H9 (cell line): ENCODE results near the gene CALCOCO1. TPM values are rescaled to one million over a fixed set of nuclear protein-coding genes. Genes with fewer than 3 reads are reported as not detected.

Experiments used
- DNase-seq: peaks from one replicate; pipeline ENCODE4 v3.0.0-alpha.2; 2017
- H2AFZ ChIP-seq: one replicate; pipeline ENCODE4 v1.6.1; 2013; ENCODE audit warnings: mild to moderate bottlenecking, low read length, control low read depth, moderate library complexity
- H2AK5ac ChIP-seq: 2 replicates; pipeline ENCODE4 v1.6.1; 2013; ENCODE audit warnings: low read length, control low read depth, mixed read lengths; ENCODE audit not compliant: insufficient read length
- H2BK120ac ChIP-seq: one replicate; pipeline ENCODE4 v1.6.1; 2013; ENCODE audit warnings: low read depth, mild to moderate bottlenecking, low read length, control low read depth, inconsistent platforms; ENCODE audit not compliant: poor library complexity, severe bottlenecking
- H2BK12ac ChIP-seq: 2 replicates; pipeline ENCODE4 v1.6.1; 2013; ENCODE audit warnings: low read length, control low read depth, mixed read lengths, low read depth; ENCODE audit not compliant: insufficient read length
- H2BK15ac ChIP-seq: 2 replicates; pipeline ENCODE4 v1.6.1; 2013; ENCODE audit warnings: low read depth, low read length, control low read depth
- H2BK20ac ChIP-seq: one replicate; pipeline ENCODE4 v1.6.1; 2013; ENCODE audit warnings: low read depth, mild to moderate bottlenecking, low read length, control low read depth, inconsistent platforms; ENCODE audit not compliant: poor library complexity, severe bottlenecking
- H2BK5ac ChIP-seq: 2 replicates; pipeline ENCODE4 v1.6.1; 2013; ENCODE audit warnings: low read length, control low read depth, mixed read lengths; ENCODE audit not compliant: insufficient read length
- H3K14ac ChIP-seq: 2 replicates; pipeline ENCODE4 v1.6.1; 2013; ENCODE audit warnings: low read length, control low read depth; ENCODE audit not compliant: insufficient read depth
- H3K18ac ChIP-seq: 2 replicates; pipeline ENCODE4 v1.6.1; 2013; ENCODE audit warnings: low read depth, mild to moderate bottlenecking, mixed read lengths, low read length, control low read depth; ENCODE audit not compliant: insufficient read length
- H3K23ac ChIP-seq: 2 replicates; pipeline ENCODE4 v1.6.1; 2013; ENCODE audit warnings: low read length, control low read depth, mixed read lengths, low read depth; ENCODE audit not compliant: insufficient read length
- H3K23me2 ChIP-seq: 2 replicates; pipeline ENCODE4 v1.6.1; 2013; ENCODE audit warnings: low read depth, mild to moderate bottlenecking, mixed read lengths, low read length, control low read depth; ENCODE audit not compliant: insufficient read length, poor library complexity, severe bottlenecking
- H3K27ac ChIP-seq: 2 replicates; pipeline ENCODE4 v1.5.1; 2013; ENCODE audit warnings: low read length, control low read depth, mixed read lengths, low read depth; ENCODE audit not compliant: insufficient read length
- H3K27me3 ChIP-seq: 2 replicates; pipeline ENCODE4 v1.6.1; 2013; ENCODE audit warnings: low read length, control low read depth, inconsistent platforms; ENCODE audit not compliant: insufficient read depth
- H3K4ac ChIP-seq: 2 replicates; pipeline ENCODE4 v1.6.1; 2013; ENCODE audit warnings: low read depth, mild to moderate bottlenecking, control low read depth, inconsistent platforms, low read length, moderate library complexity
- H3K4me1 ChIP-seq: 2 replicates; pipeline ENCODE4 v1.6.1; 2013; ENCODE audit warnings: low read length, control low read depth, inconsistent platforms; ENCODE audit not compliant: insufficient read depth
- H3K4me2 ChIP-seq: 2 replicates; pipeline ENCODE4 v1.6.1; 2013; ENCODE audit warnings: low read length, control low read depth, mixed read lengths; ENCODE audit not compliant: insufficient read length, insufficient read depth
- H3K56ac ChIP-seq: 2 replicates; pipeline ENCODE4 v1.6.1; 2013; ENCODE audit warnings: low read depth, mild to moderate bottlenecking, mixed read lengths, low read length, control low read depth; ENCODE audit not compliant: insufficient read length
- H3K79me1 ChIP-seq: 2 replicates; pipeline ENCODE4 v1.6.1; 2013; ENCODE audit warnings: low read depth, mild to moderate bottlenecking, moderate library complexity, low read length, control low read depth, inconsistent platforms; ENCODE audit not compliant: insufficient read depth, poor library complexity, severe bottlenecking
- H3K79me2 ChIP-seq: 2 replicates; pipeline ENCODE4 v1.6.1; 2013; ENCODE audit warnings: low read length, control low read depth, inconsistent platforms; ENCODE audit not compliant: insufficient read depth
- H3K9ac ChIP-seq: 2 replicates; pipeline ENCODE4 v1.6.1; 2013; ENCODE audit warnings: low read length, control low read depth, mixed read lengths; ENCODE audit not compliant: insufficient read length; ENCODE audit errors: extremely low read depth
- H3K9me3 ChIP-seq: one replicate; pipeline ENCODE4 v1.6.1; 2013; ENCODE audit warnings: low read depth, low read length, inconsistent platforms; ENCODE audit not compliant: control insufficient read depth
- H3T11ph ChIP-seq: one replicate; pipeline ENCODE4 v1.6.1; 2013; ENCODE audit warnings: mild to moderate bottlenecking, low read length, control low read depth, inconsistent platforms
- H4K20me1 ChIP-seq: one replicate; pipeline ENCODE4 v1.6.1; 2013; ENCODE audit not compliant: control insufficient read depth, insufficient read length, insufficient read depth
- H4K5ac ChIP-seq: 2 replicates; pipeline ENCODE4 v1.6.1; 2013; ENCODE audit warnings: low read depth, mild to moderate bottlenecking, mixed read lengths, low read length, control low read depth; ENCODE audit not compliant: insufficient read length
- H4K8ac ChIP-seq: replicated peaks from 2 replicates; pipeline ENCODE4 v1.6.1; 2013; ENCODE audit warnings: low read length, control low read depth, mixed read lengths, low read depth; ENCODE audit not compliant: insufficient read length
- H4K91ac ChIP-seq: 2 replicates; pipeline ENCODE4 v1.6.1; 2013; ENCODE audit warnings: low read depth, mild to moderate bottlenecking, moderate library complexity, mixed read lengths, low read length, control low read depth; ENCODE audit not compliant: insufficient read length
- H3K27ac Mint-ChIP-seq, 3 experiments: 2 replicates in 2 of 3; 3 replicates in 1 of 3; pipeline ENCODE4 v1.8.0; 2020 to 2021; ENCODE audit warnings: mixed read lengths in 3 of 3, mild to moderate bottlenecking in 1 of 3, moderate library complexity in 1 of 3
- H3K27me3 Mint-ChIP-seq: 2 replicates; pipeline ENCODE4 v1.8.0; 2021; ENCODE audit warnings: low read depth, mild to moderate bottlenecking, moderate library complexity, mixed read lengths
- H3K36me3 Mint-ChIP-seq, 3 experiments: 2 replicates in 2 of 3; 3 replicates in 1 of 3; pipeline ENCODE4 v1.8.0; 2020 to 2021; ENCODE audit warnings: low read depth in 3 of 3, mixed read lengths in 3 of 3; ENCODE audit not compliant: insufficient read depth in 1 of 3
- H3K4me1 Mint-ChIP-seq, 2 experiments: 2 replicates each; pipeline ENCODE4 v1.8.0; 2020; ENCODE audit warnings: mixed read lengths in 2 of 2
- H3K4me3 Mint-ChIP-seq, 2 experiments: 2 replicates in 1 of 2; 3 replicates in 1 of 2; pipeline ENCODE4 v1.8.0; 2020 to 2021; ENCODE audit warnings: mild to moderate bottlenecking in 2 of 2, mixed read lengths in 2 of 2, moderate library complexity in 1 of 2
- H3K9me3 Mint-ChIP-seq, 2 experiments: 2 replicates in 1 of 2; 3 replicates in 1 of 2; pipeline ENCODE4 v1.8.0; 2020; ENCODE audit warnings: mild to moderate bottlenecking in 2 of 2, mixed read lengths in 2 of 2, moderate library complexity in 1 of 2
- WGBS: extraction: QIAGEN DNeasy Blood & Tissue Kit; methylation state at CpG from one replicate; pipeline ENCODE4 v1.1.7; 2013; ENCODE audit warnings: missing lambda C conversion rate, low lambda C conversion rate, mixed read lengths; ENCODE audit not compliant: insufficient read length; ENCODE audit errors: extremely low coverage; 5-methylcytosine and 5-hydroxymethylcytosine counted together
- total RNA-seq: library from RNA; stranded (reverse); gene quantifications from 2 replicates; pipeline ENCODE4 v1.2.1, GENCODE V29; 2021
- TF ChIP-seq, protein P1 (sequence below): fragments of 200-600 bp; sonication (generic); conservative IDR thresholded peaks from 3 replicates; pipeline ENCODE4 v1.8.0; 2021; ENCODE audit warnings: antibody characterized with exemption, mild to moderate bottlenecking

The CALCOCO1 gene
- total RNA-seq, 1 experiment from 2014 or later: 22.3 TPM

DNA sequence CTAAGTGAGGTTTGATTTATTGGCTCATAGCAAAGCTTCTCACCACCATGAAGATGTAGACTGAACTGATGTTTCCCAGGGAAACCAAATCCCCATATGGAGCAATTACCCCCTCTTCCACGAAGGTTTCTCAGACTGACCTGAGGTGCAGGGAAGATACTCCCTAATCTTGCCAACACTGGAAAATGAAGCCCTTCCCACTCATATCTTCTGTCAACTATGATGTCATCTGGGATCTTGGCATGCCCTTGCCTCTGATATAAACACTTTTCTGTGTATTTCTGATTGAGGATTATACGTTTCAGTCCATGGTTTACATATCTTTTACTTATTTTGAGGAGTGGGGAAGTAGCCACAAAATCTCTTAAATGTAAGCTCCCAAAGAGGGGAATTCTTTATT, 38.6 kb upstream of the CALCOCO1 start:
- no peak overlapping the region for H3K9ac ChIP-seq
- H2BK5ac ChIP-seq: no peak overlapping the region
- no peaks in the 10 kb centered on the region for H3K79me1 ChIP-seq
- H3K4ac ChIP-seq: no peak overlapping the region
- no peaks in the 10 kb centered on the region; the same call in 1 of the 2 replicates for H3K79me2 ChIP-seq
- H3K4me1 Mint-ChIP-seq: no peaks in the 10 kb centered on the region
- no peak overlapping the region for H3T11ph ChIP-seq
- no peaks in the 10 kb centered on the region for H4K20me1 ChIP-seq
- WGBS: no CpG with 5 or more reads among the region's 2 CpGs
- H2BK15ac ChIP-seq: no peak overlapping the region
- H3K27ac ChIP-seq: no peak overlapping the region
- H3K4me1 ChIP-seq: no peaks in the 10 kb centered on the region
- peaks cover 80% of the 10 kb centered on the region for H3K27me3 Mint-ChIP-seq
- H3K9me3 Mint-ChIP-seq: no peaks in the 10 kb centered on the region
- H3K4me2 ChIP-seq: no peak overlapping the region
- no peak overlapping the region for H2BK12ac ChIP-seq
- H3K23ac ChIP-seq: no peak overlapping the region
- no peak overlapping the region for H2AK5ac ChIP-seq
- H3K23me2 ChIP-seq: no peaks in the 10 kb centered on the region
- no peak overlapping the region for H2BK20ac ChIP-seq
- no peak overlapping the region for H3K18ac ChIP-seq
- no peak overlapping the region for H3K14ac ChIP-seq
- no peak overlapping the region for H3K56ac ChIP-seq
- no peak overlapping the region for H2AFZ ChIP-seq
- no peaks in the 10 kb centered on the region; the same call in 1 of the 2 replicates for H3K27me3 ChIP-seq
- H3K9me3 ChIP-seq: no peaks in the 10 kb centered on the region
- H3K27ac Mint-ChIP-seq: no peak overlapping the region
- no peak for DNase-seq
- H4K91ac ChIP-seq: no peak overlapping the region
- no peak overlapping the region for H4K8ac ChIP-seq
- no peak overlapping the region for H2BK120ac ChIP-seq
- TF ChIP-seq, protein P1, sequence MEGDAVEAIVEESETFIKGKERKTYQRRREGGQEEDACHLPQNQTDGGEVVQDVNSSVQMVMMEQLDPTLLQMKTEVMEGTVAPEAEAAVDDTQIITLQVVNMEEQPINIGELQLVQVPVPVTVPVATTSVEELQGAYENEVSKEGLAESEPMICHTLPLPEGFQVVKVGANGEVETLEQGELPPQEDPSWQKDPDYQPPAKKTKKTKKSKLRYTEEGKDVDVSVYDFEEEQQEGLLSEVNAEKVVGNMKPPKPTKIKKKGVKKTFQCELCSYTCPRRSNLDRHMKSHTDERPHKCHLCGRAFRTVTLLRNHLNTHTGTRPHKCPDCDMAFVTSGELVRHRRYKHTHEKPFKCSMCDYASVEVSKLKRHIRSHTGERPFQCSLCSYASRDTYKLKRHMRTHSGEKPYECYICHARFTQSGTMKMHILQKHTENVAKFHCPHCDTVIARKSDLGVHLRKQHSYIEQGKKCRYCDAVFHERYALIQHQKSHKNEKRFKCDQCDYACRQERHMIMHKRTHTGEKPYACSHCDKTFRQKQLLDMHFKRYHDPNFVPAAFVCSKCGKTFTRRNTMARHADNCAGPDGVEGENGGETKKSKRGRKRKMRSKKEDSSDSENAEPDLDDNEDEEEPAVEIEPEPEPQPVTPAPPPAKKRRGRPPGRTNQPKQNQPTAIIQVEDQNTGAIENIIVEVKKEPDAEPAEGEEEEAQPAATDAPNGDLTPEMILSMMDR: no peak
- no peak overlapping the region for H4K5ac ChIP-seq
- H3K4me3 Mint-ChIP-seq: no peak overlapping the region
- H3K36me3 Mint-ChIP-seq: no peaks in the 10 kb centered on the region
